GM23338 (cell line): Measurements from ENCODE around the gene MAP3K10. TPM values are rescaled to one million over a fixed set of nuclear protein-coding genes. Genes with fewer than 3 reads are reported as not detected.

ENCODE experiments used
- ATAC-seq: fragments of 200-7000 bp; cut with Tn5 transposase; 3 replicates; pipeline ENCODE4 v1.9.1; 2020
- DNase-seq: peaks from one replicate; pipeline ENCODE4 v3.0.0-alpha.2; 2015; ENCODE audit warnings: low spot score
- H2AFZ ChIP-seq: fragments of 200-600 bp; sonication (generic); 2 replicates; pipeline ENCODE4 v1.8.0; 2016; ENCODE audit warnings: antibody characterized with exemption, mild to moderate bottlenecking, moderate library complexity
- H3F3A ChIP-seq: fragments of 200-600 bp; sonication (generic); replicated peaks from 2 replicates; pipeline ENCODE4 v1.8.0; 2017; ENCODE audit warnings: antibody characterized with exemption, mixed run types, low read depth
- H3K27ac ChIP-seq: fragments of 200-600 bp; sonication (generic); 2 replicates; pipeline ENCODE4 v1.6.1; 2016; ENCODE audit warnings: low read depth
- H3K27me3 ChIP-seq: fragments of 200-600 bp; sonication (generic); 2 replicates; pipeline ENCODE4 v1.8.0; 2016; ENCODE audit warnings: mild to moderate bottlenecking, mixed run types, moderate library complexity; ENCODE audit not compliant: insufficient read depth
- H3K36me3 ChIP-seq: fragments of 200-600 bp; sonication (generic); 2 replicates; pipeline ENCODE4 v1.8.0; 2016; ENCODE audit warnings: mild to moderate bottlenecking; ENCODE audit not compliant: insufficient read depth
- H3K4me1 ChIP-seq: fragments of 200-600 bp; sonication (generic); 2 replicates; pipeline ENCODE4 v1.8.0; 2016; ENCODE audit warnings: mild to moderate bottlenecking, moderate library complexity; ENCODE audit not compliant: insufficient read depth
- H3K4me2 ChIP-seq: fragments of 200-600 bp; sonication (generic); 2 replicates; pipeline ENCODE4 v1.7.1; 2017; ENCODE audit warnings: mixed run types
- H3K4me3 ChIP-seq: fragments of 200-600 bp; sonication (generic); 2 replicates; pipeline ENCODE4 v1.6.1; 2016; ENCODE audit warnings: mixed run types
- H3K79me2 ChIP-seq: fragments of 200-600 bp; sonication (generic); replicated peaks from 2 replicates; pipeline ENCODE4 v1.8.0; 2017; ENCODE audit warnings: mild to moderate bottlenecking; ENCODE audit not compliant: insufficient read depth
- H3K9me2 ChIP-seq: fragments of 200-600 bp; sonication (generic); 2 replicates; pipeline ENCODE4 v1.8.0; 2017; ENCODE audit not compliant: insufficient read depth
- H4K20me1 ChIP-seq: fragments of 200-600 bp; sonication (generic); replicated peaks from 2 replicates; pipeline ENCODE4 v1.8.0; 2017; ENCODE audit warnings: mild to moderate bottlenecking; ENCODE audit not compliant: insufficient read depth
- H3K27ac Mint-ChIP-seq: 2 replicates; pipeline ENCODE4 v1.8.0; 2020; ENCODE audit warnings: inconsistent platforms, mild to moderate bottlenecking, moderate library complexity, mixed read lengths
- H3K27me3 Mint-ChIP-seq: 3 replicates; pipeline ENCODE4 v1.8.0; 2022; ENCODE audit warnings: low read depth, mild to moderate bottlenecking, moderate library complexity, mixed read lengths, inconsistent platforms; ENCODE audit not compliant: insufficient read depth, poor library complexity
- H3K36me3 Mint-ChIP-seq: 3 replicates; pipeline ENCODE4 v1.8.0; 2021; ENCODE audit warnings: low read depth, mild to moderate bottlenecking, inconsistent platforms, moderate library complexity, mixed read lengths
- H3K4me1 Mint-ChIP-seq: 3 replicates; pipeline ENCODE4 v1.8.0; 2020; ENCODE audit warnings: mild to moderate bottlenecking, inconsistent platforms, mixed read lengths
- H3K4me3 Mint-ChIP-seq: 3 replicates; pipeline ENCODE4 v1.8.0; 2021; ENCODE audit warnings: moderate library complexity, mild to moderate bottlenecking, inconsistent platforms, mixed read lengths
- H3K9me3 Mint-ChIP-seq: 3 replicates; pipeline ENCODE4 v1.8.0; 2020; ENCODE audit warnings: moderate library complexity, mild to moderate bottlenecking, inconsistent platforms, mixed read lengths
- CREB1 ChIP-seq: fragments of 250-450 bp; sonication (Bioruptor Pico); IDR thresholded peaks from 2 replicates; pipeline ENCODE4 v1.5.0; 2020; ENCODE audit warnings: low read depth, mild to moderate bottlenecking, moderate library complexity
- EZH2 ChIP-seq: fragments of 200-600 bp; sonication (generic); IDR thresholded peaks from one replicate; pipeline ENCODE4 v1.8.0; 2017; ENCODE audit warnings: antibody characterized with exemption, mild to moderate bottlenecking, low read depth; ENCODE audit not compliant: unreplicated experiment
- EZH2phosphoT487 ChIP-seq: fragments of 200-600 bp; sonication (generic); IDR thresholded peaks from one replicate; pipeline ENCODE4 v1.8.1; 2018; ENCODE audit warnings: antibody characterized with exemption; ENCODE audit not compliant: unreplicated experiment
- NANOG ChIP-seq: IDR thresholded peaks from 2 replicates; pipeline ENCODE4 v1.6.1; 2016; ENCODE audit warnings: antibody characterized with exemption, borderline replicate concordance
- POLR2AphosphoS5 ChIP-seq: IDR thresholded peaks from 2 replicates; pipeline ENCODE4 v1.6.1; 2016; ENCODE audit warnings: antibody characterized with exemption, low read depth
- STAT1 ChIP-seq: IDR thresholded peaks from one replicate; pipeline ENCODE4 v1.6.1; 2016; ENCODE audit warnings: antibody characterized with exemption; ENCODE audit not compliant: unreplicated experiment
- ZNF331 ChIP-seq: fragments of 250-450 bp; sonication (Bioruptor Pico); IDR thresholded peaks from 2 replicates; pipeline ENCODE4 v1.5.0; 2020; ENCODE audit warnings: low read depth, mild to moderate bottlenecking, moderate library complexity
- polyA plus RNA-seq: library from polyadenylated mRNA; unstranded; fragments of >200 nt; fragmentation: Nextera tagmentation; extraction: Ambion mirVana; gene quantifications from 2 replicates; pipeline ENCODE4 v1.2.1, GENCODE V29; 2016
- total RNA-seq: library from RNA; depleted of rRNA; stranded (reverse); fragments of >200 nt; shearing (Covaris generic); gene quantifications from 2 replicates; pipeline ENCODE4 v1.2.3, GENCODE V29; 2014
- TF ChIP-seq, protein P1 (sequence below), 2 experiments: fragments of 200-600 bp in 1 of 2; sonication (generic) in 1 of 2; conservative IDR thresholded peaks; 2 replicates each; pipeline versions ENCODE4 v1.5.1 to v1.6.1; 2016 to 2017; ENCODE audit warnings: antibody characterized with exemption in 2 of 2, low read depth in 2 of 2, mild to moderate bottlenecking in 2 of 2, moderate library complexity in 1 of 2
- TF ChIP-seq, protein P2 (sequence below): fragments of 250-450 bp; sonication (Bioruptor Pico); IDR thresholded peaks from 2 replicates; pipeline ENCODE4 v1.5.0; 2020; ENCODE audit warnings: mild to moderate bottlenecking, moderate library complexity
- TF ChIP-seq, protein P3 (sequence below): IDR thresholded peaks from one replicate; pipeline ENCODE4 v1.6.1; 2018; ENCODE audit warnings: antibody characterized with exemption; ENCODE audit not compliant: unreplicated experiment

MAP3K10 gene
- total and polyA plus RNA-seq, 2 experiments from 2014 or later: 5.9 to 13.7 TPM

DNA sequence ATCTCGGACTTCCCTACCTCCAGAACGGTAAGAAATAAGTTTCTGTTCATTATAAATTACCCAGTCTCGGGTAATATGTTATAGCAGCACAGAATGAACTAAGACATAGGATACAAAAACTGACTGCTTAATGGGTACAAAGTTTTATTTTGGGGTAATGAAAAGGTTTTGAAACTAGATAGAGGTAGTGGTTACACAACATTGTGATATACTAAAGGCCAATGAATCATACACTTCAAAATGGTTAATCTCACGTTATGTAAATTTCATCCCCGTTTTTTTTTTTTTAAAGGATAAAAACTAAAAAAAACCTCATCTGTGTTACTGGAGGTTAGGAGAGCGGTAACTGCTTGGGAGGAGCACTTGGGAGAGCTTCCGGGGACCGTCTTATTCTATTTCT, 70.4 kb downstream of the MAP3K10 start:
- Histone ChIP-seq H3K36me3 (peaks cover 6% of the 10 kb centered on the region; the same call in 1 of the 2 replicates), H3K4me2 (no peak overlapping the region), H3K4me3 (no peak overlapping the region), H3K9me2 (no peaks in the 10 kb centered on the region), H3K27me3 (no peaks in the 10 kb centered on the region), H2AFZ (no peak overlapping the region), H4K20me1 (peaks cover 7% of the 10 kb centered on the region), H3K4me1 (no peaks in the 10 kb centered on the region), H3K79me2 (peaks cover 36% of the 10 kb centered on the region), H3F3A (no peaks in the 10 kb centered on the region), H3K27ac (0 out of 2 replicates have a peak overlapping the region, but pooled peaks have one; percentile 45)
- Mint-ChIP-seq H3K36me3 (peaks cover 20% of the 10 kb centered on the region), H3K4me1 (0 out of 3 replicates have a peak, but pooled peaks cover 4% of the 10 kb centered on the region), H3K27ac (no peak overlapping the region), H3K4me3 (no peak overlapping the region), H3K9me3 (no peaks in the 10 kb centered on the region), H3K27me3 (peaks cover 7% of the 10 kb centered on the region)
- ATAC-seq (no peak), DNase-seq (no peak)
- no peak for TF ChIP-seq CREB1
- TF ChIP-seq ZNF331 (CRISPR knock-in tag): no peak
- TF ChIP-seq EZH2: no peak
- no peak for TF ChIP-seq STAT1

DNA sequence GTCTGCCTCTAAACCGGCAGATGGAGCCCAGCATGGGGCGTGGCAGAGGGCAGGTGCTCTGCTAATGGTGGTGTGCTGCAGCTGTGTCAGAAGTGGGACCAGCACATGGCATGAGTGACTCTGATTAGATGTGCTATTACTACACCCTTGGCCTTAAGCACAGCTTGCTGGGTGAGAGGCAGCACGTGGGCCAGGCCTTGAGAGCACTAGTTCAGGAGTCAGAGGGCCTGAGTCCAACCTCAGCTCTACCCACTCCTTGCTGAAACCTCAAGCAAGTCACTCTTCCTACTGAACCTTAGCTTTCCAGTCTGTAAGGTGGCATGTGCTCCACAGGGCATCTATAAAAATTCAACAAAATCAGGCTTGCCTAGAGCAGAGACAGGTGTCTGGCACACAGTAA, 71.2 kb downstream of the MAP3K10 start:
- no peak overlapping the region for H3K4me2 ChIP-seq
- Mint-ChIP-seq H3K36me3 (peaks cover 19% of the 10 kb centered on the region), H3K4me3 (no peak overlapping the region), H3K27me3 (peaks cover 7% of the 10 kb centered on the region), H3K4me1 (peaks cover 5% of the 10 kb centered on the region; the same call in 2 of the 3 replicates), H3K9me3 (no peaks in the 10 kb centered on the region), H3K27ac (no peak overlapping the region)
- H3K36me3 ChIP-seq: peaks cover 6% of the 10 kb centered on the region; the same call in 1 of the 2 replicates
- DNase-seq (no peak), ATAC-seq (no peak)
- H3K4me3 ChIP-seq: no peak overlapping the region
- H2AFZ ChIP-seq: no peak overlapping the region
- H3K27ac ChIP-seq: no peak overlapping the region
- no peaks in the 10 kb centered on the region for H3K9me2 ChIP-seq
- H3K4me1 ChIP-seq: no peaks in the 10 kb centered on the region
- H4K20me1 ChIP-seq: peaks cover 6% of the 10 kb centered on the region
- H3K79me2 ChIP-seq: peaks cover 36% of the 10 kb centered on the region
- no peaks in the 10 kb centered on the region for H3K27me3 ChIP-seq
- no peaks in the 10 kb centered on the region for H3F3A ChIP-seq
- TF ChIP-seq EZH2: no peak
- no peak for TF ChIP-seq POLR2AphosphoS5
- TF ChIP-seq, protein P1, sequence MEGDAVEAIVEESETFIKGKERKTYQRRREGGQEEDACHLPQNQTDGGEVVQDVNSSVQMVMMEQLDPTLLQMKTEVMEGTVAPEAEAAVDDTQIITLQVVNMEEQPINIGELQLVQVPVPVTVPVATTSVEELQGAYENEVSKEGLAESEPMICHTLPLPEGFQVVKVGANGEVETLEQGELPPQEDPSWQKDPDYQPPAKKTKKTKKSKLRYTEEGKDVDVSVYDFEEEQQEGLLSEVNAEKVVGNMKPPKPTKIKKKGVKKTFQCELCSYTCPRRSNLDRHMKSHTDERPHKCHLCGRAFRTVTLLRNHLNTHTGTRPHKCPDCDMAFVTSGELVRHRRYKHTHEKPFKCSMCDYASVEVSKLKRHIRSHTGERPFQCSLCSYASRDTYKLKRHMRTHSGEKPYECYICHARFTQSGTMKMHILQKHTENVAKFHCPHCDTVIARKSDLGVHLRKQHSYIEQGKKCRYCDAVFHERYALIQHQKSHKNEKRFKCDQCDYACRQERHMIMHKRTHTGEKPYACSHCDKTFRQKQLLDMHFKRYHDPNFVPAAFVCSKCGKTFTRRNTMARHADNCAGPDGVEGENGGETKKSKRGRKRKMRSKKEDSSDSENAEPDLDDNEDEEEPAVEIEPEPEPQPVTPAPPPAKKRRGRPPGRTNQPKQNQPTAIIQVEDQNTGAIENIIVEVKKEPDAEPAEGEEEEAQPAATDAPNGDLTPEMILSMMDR (conservative IDR thresholded peaks at IDR 0.05; ENCODE audit: low read depth in 2 of 2): no peak
- TF ChIP-seq, protein P2, sequence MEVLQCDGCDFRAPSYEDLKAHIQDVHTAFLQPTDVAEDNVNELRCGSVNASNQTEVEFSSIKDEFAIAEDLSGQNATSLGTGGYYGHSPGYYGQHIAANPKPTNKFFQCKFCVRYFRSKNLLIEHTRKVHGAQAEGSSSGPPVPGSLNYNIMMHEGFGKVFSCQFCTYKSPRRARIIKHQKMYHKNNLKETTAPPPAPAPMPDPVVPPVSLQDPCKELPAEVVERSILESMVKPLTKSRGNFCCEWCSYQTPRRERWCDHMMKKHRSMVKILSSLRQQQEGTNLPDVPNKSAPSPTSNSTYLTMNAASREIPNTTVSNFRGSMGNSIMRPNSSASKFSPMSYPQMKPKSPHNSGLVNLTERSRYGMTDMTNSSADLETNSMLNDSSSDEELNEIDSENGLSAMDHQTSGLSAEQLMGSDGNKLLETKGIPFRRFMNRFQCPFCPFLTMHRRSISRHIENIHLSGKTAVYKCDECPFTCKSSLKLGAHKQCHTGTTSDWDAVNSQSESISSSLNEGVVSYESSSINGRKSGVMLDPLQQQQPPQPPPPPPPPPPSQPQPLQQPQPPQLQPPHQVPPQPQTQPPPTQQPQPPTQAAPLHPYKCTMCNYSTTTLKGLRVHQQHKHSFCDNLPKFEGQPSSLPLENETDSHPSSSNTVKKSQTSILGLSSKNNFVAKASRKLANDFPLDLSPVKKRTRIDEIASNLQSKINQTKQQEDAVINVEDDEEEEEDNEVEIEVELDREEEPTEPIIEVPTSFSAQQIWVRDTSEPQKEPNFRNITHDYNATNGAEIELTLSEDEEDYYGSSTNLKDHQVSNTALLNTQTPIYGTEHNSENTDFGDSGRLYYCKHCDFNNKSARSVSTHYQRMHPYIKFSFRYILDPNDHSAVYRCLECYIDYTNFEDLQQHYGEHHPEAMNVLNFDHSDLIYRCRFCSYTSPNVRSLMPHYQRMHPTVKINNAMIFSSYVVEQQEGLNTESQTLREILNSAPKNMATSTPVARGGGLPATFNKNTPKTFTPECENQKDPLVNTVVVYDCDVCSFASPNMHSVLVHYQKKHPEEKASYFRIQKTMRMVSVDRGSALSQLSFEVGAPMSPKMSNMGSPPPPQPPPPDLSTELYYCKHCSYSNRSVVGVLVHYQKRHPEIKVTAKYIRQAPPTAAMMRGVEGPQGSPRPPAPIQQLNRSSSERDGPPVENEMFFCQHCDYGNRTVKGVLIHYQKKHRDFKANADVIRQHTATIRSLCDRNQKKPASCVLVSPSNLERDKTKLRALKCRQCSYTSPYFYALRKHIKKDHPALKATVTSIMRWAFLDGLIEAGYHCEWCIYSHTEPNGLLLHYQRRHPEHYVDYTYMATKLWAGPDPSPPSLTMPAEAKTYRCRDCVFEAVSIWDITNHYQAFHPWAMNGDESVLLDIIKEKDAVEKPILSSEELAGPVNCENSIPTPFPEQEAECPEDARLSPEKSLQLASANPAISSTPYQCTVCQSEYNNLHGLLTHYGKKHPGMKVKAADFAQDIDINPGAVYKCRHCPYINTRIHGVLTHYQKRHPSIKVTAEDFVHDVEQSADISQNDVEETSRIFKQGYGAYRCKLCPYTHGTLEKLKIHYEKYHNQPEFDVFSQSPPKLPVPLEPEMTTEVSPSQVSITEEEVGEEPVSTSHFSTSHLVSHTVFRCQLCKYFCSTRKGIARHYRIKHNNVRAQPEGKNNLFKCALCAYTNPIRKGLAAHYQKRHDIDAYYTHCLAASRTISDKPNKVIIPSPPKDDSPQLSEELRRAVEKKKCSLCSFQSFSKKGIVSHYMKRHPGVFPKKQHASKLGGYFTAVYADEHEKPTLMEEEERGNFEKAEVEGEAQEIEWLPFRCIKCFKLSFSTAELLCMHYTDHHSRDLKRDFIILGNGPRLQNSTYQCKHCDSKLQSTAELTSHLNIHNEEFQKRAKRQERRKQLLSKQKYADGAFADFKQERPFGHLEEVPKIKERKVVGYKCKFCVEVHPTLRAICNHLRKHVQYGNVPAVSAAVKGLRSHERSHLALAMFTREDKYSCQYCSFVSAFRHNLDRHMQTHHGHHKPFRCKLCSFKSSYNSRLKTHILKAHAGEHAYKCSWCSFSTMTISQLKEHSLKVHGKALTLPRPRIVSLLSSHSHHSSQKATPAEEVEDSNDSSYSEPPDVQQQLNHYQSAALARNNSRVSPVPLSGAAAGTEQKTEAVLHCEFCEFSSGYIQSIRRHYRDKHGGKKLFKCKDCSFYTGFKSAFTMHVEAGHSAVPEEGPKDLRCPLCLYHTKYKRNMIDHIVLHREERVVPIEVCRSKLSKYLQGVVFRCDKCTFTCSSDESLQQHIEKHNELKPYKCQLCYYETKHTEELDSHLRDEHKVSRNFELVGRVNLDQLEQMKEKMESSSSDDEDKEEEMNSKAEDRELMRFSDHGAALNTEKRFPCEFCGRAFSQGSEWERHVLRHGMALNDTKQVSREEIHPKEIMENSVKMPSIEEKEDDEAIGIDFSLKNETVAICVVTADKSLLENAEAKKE (CRISPR knock-in tag): no peak
- no peak for TF ChIP-seq NANOG
- TF ChIP-seq STAT1: no peak
- no peak for TF ChIP-seq ZNF331 (CRISPR knock-in tag)
- TF ChIP-seq EZH2phosphoT487: no peak
- TF ChIP-seq, protein P3, sequence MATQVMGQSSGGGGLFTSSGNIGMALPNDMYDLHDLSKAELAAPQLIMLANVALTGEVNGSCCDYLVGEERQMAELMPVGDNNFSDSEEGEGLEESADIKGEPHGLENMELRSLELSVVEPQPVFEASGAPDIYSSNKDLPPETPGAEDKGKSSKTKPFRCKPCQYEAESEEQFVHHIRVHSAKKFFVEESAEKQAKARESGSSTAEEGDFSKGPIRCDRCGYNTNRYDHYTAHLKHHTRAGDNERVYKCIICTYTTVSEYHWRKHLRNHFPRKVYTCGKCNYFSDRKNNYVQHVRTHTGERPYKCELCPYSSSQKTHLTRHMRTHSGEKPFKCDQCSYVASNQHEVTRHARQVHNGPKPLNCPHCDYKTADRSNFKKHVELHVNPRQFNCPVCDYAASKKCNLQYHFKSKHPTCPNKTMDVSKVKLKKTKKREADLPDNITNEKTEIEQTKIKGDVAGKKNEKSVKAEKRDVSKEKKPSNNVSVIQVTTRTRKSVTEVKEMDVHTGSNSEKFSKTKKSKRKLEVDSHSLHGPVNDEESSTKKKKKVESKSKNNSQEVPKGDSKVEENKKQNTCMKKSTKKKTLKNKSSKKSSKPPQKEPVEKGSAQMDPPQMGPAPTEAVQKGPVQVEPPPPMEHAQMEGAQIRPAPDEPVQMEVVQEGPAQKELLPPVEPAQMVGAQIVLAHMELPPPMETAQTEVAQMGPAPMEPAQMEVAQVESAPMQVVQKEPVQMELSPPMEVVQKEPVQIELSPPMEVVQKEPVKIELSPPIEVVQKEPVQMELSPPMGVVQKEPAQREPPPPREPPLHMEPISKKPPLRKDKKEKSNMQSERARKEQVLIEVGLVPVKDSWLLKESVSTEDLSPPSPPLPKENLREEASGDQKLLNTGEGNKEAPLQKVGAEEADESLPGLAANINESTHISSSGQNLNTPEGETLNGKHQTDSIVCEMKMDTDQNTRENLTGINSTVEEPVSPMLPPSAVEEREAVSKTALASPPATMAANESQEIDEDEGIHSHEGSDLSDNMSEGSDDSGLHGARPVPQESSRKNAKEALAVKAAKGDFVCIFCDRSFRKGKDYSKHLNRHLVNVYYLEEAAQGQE: no peak
